DOHH2 (cell line): ENCODE data around the gene CD2.

ENCODE experiments used
- H3F3A ChIP-seq: fragments of 200-600 bp; sonication (generic), shearing (Covaris generic); 2 replicates; pipeline ENCODE4 v1.6.0; 2016; ENCODE audit warnings: antibody characterized with exemption, mild to moderate bottlenecking; ENCODE audit not compliant: control insufficient read depth, insufficient read depth
- H3K27ac ChIP-seq: fragments of 200-600 bp; sonication (generic); 2 replicates; pipeline ENCODE4 v1.5.1; 2014; ENCODE audit warnings: low read depth, mild to moderate bottlenecking, low read length, moderate library complexity
- H3K27me3 ChIP-seq: fragments of 200-600 bp; sonication (generic); 2 replicates; pipeline ENCODE4 v1.6.1; 2014; ENCODE audit warnings: mild to moderate bottlenecking, low read length, mixed read lengths; ENCODE audit not compliant: control insufficient read depth
- H3K36me3 ChIP-seq: fragments of 200-600 bp; sonication (generic); 2 replicates; pipeline ENCODE4 v1.6.1; 2014; ENCODE audit warnings: mild to moderate bottlenecking, low read length, moderate library complexity, mixed read lengths; ENCODE audit not compliant: control insufficient read depth
- H3K4me1 ChIP-seq: fragments of 200-600 bp; sonication (generic); 2 replicates; pipeline ENCODE4 v1.6.1; 2014; ENCODE audit warnings: mild to moderate bottlenecking, low read length, mixed read lengths; ENCODE audit not compliant: control insufficient read depth
- H3K4me2 ChIP-seq: fragments of 200-600 bp; sonication (generic); 2 replicates; pipeline ENCODE4 v1.6.0; 2014; ENCODE audit warnings: mild to moderate bottlenecking, low read length, moderate library complexity
- H3K4me3 ChIP-seq: fragments of 200-600 bp; sonication (generic); 2 replicates; pipeline ENCODE4 v1.5.1; 2014; ENCODE audit warnings: mild to moderate bottlenecking, low read length, mixed read lengths
- H3K79me2 ChIP-seq: fragments of 200-600 bp; sonication (generic); 2 replicates; pipeline ENCODE4 v1.6.1; 2014; ENCODE audit warnings: mild to moderate bottlenecking, low read length, mixed read lengths; ENCODE audit not compliant: control insufficient read depth
- H3K9me2 ChIP-seq: fragments of 200-600 bp; sonication (generic); replicated peaks from 2 replicates; pipeline ENCODE4 v1.6.1; 2014; ENCODE audit warnings: mild to moderate bottlenecking, low read length, mixed read lengths; ENCODE audit not compliant: control insufficient read depth
- H3K9me3 ChIP-seq: fragments of 200-600 bp; sonication (generic); 2 replicates; pipeline ENCODE4 v1.6.1; 2014; ENCODE audit warnings: antibody characterized with exemption, low read length, mixed read lengths; ENCODE audit not compliant: control insufficient read depth, insufficient read depth
- H4K20me1 ChIP-seq: fragments of 200-600 bp; sonication (generic); 2 replicates; pipeline ENCODE4 v1.6.0; 2014; ENCODE audit warnings: low read depth, mild to moderate bottlenecking, antibody characterized with exemption, low read length, moderate library complexity; ENCODE audit not compliant: control insufficient read depth, insufficient read depth
- EZH2phosphoT487 ChIP-seq: fragments of 200-600 bp; sonication (generic); IDR thresholded peaks from 2 replicates; pipeline ENCODE4 v1.6.1; 2017; ENCODE audit warnings: borderline replicate concordance, mild to moderate bottlenecking, antibody characterized with exemption, low read length, moderate library complexity, mixed read lengths
- TF ChIP-seq, protein P1 (sequence below): fragments of 200-600 bp; sonication (generic); IDR thresholded peaks from one replicate; pipeline ENCODE4 v1.5.1; 2014; ENCODE audit warnings: antibody characterized with exemption, mild to moderate bottlenecking, low read depth, low read length; ENCODE audit not compliant: poor library complexity, severe bottlenecking

Gene CD2

DNA sequence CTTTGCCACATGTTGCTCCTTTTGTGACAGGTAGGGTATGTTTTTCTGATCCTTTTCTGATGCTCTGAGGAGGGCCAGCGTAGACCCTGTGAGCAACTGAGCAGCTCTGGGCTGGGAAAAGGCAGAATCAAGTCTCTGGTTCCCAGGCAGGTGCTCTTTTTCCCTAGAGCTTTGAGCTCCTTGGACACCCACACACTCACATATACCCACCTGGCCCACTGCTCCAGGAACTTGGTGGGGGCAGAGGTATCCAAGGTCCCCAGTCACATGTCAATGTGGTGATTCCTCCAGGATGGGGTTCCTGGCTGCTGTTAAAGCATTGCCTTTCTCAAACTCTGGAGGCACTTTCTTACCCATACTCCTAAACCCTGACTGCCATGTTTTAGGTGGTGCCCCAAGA, 5.4 kb downstream of the CD2 start:
- Histone ChIP-seq H3K4me1 (no peaks in the 10 kb centered on the region), H3K9me3 (no peaks in the 10 kb centered on the region), H3K79me2 (no peaks in the 10 kb centered on the region), H3F3A (no peaks in the 10 kb centered on the region), H3K4me3 (no peak overlapping the region), H3K9me2 (no peaks in the 10 kb centered on the region), H3K27me3 (no peaks in the 10 kb centered on the region), H3K36me3 (no peaks in the 10 kb centered on the region), H3K4me2 (no peak overlapping the region), H4K20me1 (no peaks in the 10 kb centered on the region), H3K27ac (no peak overlapping the region)
- TF ChIP-seq EZH2phosphoT487, result no peak
- TF ChIP-seq, protein P1, sequence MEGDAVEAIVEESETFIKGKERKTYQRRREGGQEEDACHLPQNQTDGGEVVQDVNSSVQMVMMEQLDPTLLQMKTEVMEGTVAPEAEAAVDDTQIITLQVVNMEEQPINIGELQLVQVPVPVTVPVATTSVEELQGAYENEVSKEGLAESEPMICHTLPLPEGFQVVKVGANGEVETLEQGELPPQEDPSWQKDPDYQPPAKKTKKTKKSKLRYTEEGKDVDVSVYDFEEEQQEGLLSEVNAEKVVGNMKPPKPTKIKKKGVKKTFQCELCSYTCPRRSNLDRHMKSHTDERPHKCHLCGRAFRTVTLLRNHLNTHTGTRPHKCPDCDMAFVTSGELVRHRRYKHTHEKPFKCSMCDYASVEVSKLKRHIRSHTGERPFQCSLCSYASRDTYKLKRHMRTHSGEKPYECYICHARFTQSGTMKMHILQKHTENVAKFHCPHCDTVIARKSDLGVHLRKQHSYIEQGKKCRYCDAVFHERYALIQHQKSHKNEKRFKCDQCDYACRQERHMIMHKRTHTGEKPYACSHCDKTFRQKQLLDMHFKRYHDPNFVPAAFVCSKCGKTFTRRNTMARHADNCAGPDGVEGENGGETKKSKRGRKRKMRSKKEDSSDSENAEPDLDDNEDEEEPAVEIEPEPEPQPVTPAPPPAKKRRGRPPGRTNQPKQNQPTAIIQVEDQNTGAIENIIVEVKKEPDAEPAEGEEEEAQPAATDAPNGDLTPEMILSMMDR, result no peak

DNA sequence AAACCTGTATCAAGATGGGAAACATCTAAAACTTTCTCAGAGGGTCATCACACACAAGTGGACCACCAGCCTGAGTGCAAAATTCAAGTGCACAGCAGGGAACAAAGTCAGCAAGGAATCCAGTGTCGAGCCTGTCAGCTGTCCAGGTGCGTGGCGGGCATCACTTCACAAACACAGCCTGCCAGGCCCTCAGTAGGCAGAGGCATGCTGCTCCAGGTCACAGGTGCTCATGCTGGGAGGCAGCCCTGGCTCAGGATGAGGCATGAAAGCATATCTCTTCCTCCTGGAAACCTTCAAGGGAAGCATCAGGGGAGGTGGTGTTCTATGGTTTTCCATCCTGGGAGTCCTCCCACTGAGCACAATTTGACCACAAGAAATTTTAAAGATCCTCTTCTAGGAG, 6.3 kb downstream of the CD2 start:
- H3K4me2 ChIP-seq, result no peak overlapping the region
- no peak overlapping the region for H3K4me3 ChIP-seq
- H3K9me3 ChIP-seq, result no peaks in the 10 kb centered on the region
- no peaks in the 10 kb centered on the region for H3K27me3 ChIP-seq
- no peak overlapping the region for H3K27ac ChIP-seq
- H3K36me3 ChIP-seq, result no peaks in the 10 kb centered on the region
- TF ChIP-seq, protein P1, result no peak
- no peak for TF ChIP-seq EZH2phosphoT487
- no peaks in the 10 kb centered on the region for H3K79me2 ChIP-seq
- H3K9me2 ChIP-seq, result no peaks in the 10 kb centered on the region
- no peaks in the 10 kb centered on the region for H3K4me1 ChIP-seq
- H4K20me1 ChIP-seq, result no peaks in the 10 kb centered on the region
- H3F3A ChIP-seq, result no peaks in the 10 kb centered on the region

- H3K79me2 ChIP-seq, result no peaks in the 10 kb centered on the region
- no peak overlapping the region for H3K4me2 ChIP-seq
- H4K20me1 ChIP-seq, result no peaks in the 10 kb centered on the region
- no peaks in the 10 kb centered on the region for H3F3A ChIP-seq
- no peaks in the 10 kb centered on the region for H3K27me3 ChIP-seq
- H3K27ac ChIP-seq, result no peak overlapping the region
- H3K9me3 ChIP-seq, result no peaks in the 10 kb centered on the region
- no peak overlapping the region for H3K4me3 ChIP-seq
- H3K4me1 ChIP-seq, result no peaks in the 10 kb centered on the region
- TF ChIP-seq, protein P1, result no peak
- no peak for TF ChIP-seq EZH2phosphoT487
- no peaks in the 10 kb centered on the region for H3K36me3 ChIP-seq
- H3K9me2 ChIP-seq, result no peaks in the 10 kb centered on the region
These were observed 6.9 kb downstream of the CD2 start for GRCh38 chr1:116760996-116761665.
